ENCODE data around the gene SYT6. TPM values are rescaled to one million over a fixed set of nuclear protein-coding genes. Genes with fewer than 3 reads are reported as not detected.

SYT6 gene
- total RNA-seq, 1 experiment from 2014 or later = 77.2 TPM

GRCh38 chr1:114156538-114157274 lies 3.0 kb upstream of the SYT6 start:
- Mint-ChIP-seq H3K27ac (no peak overlapping the region), H3K4me3 (no peak overlapping the region), H3K27me3 (ENCODE audit: low read depth) (peaks cover 49% of the 10 kb centered on the region), H3K36me3 (ENCODE audit: insufficient read depth in 1 of 3, low read depth in 3 of 3) (peaks cover 0 to 4% (median 3%) of the 10 kb centered on the region in 3 experiments; a peak in 4 of 7 replicates), H3K9me3 (no peaks in the 10 kb centered on the region), H3K4me1 (peaks cover 34 to 37% of the 10 kb centered on the region in 2 experiments)
- Histone ChIP-seq H4K5ac (ENCODE audit: insufficient read length, low read depth, low read length) (no peak overlapping the region), H2AFZ (ENCODE audit: low read length) (no peak overlapping the region), H2AK5ac (ENCODE audit: insufficient read length, low read length) (no peak overlapping the region), H3K9me3 (ENCODE audit: control insufficient read depth, low read depth, low read length) (no peaks in the 10 kb centered on the region), H3K23me2 (ENCODE audit: insufficient read length, low read depth, low read length, poor library complexity, severe bottlenecking) (peaks cover 15% of the 10 kb centered on the region), H4K8ac (replicated peaks; ENCODE audit: insufficient read length, low read depth, low read length) (no peak overlapping the region), H2BK120ac (ENCODE audit: low read depth, low read length, poor library complexity, severe bottlenecking) (no peak overlapping the region), H4K91ac (ENCODE audit: insufficient read length, low read depth, low read length) (no peak overlapping the region), H3T11ph (ENCODE audit: low read length) (no peak overlapping the region), H3K4ac (ENCODE audit: low read depth, low read length) (no peak overlapping the region), H3K4me2 (ENCODE audit: insufficient read depth, insufficient read length, low read length) (no peak overlapping the region), H3K18ac (ENCODE audit: insufficient read length, low read depth, low read length) (no peak overlapping the region), H3K4me1 (ENCODE audit: insufficient read depth, low read length) (peaks cover 2% of the 10 kb centered on the region), H3K14ac (ENCODE audit: insufficient read depth, low read length) (no peak overlapping the region), H3K27me3 (ENCODE audit: insufficient read depth, low read length) (no peaks in the 10 kb centered on the region; the same call in 1 of the 2 replicates), H3K9ac (ENCODE audit: extremely low read depth, insufficient read length, low read length) (no peak overlapping the region), H3K23ac (ENCODE audit: insufficient read length, low read depth, low read length) (no peak overlapping the region), H2BK15ac (ENCODE audit: low read depth, low read length) (no peak overlapping the region), H4K20me1 (ENCODE audit: control insufficient read depth, insufficient read depth, insufficient read length) (no peaks in the 10 kb centered on the region), H2BK12ac (ENCODE audit: insufficient read length, low read depth, low read length) (no peak overlapping the region), H2BK20ac (ENCODE audit: low read depth, low read length, poor library complexity, severe bottlenecking) (no peak overlapping the region), H2BK5ac (ENCODE audit: insufficient read length, low read length) (no peak overlapping the region), H3K56ac (ENCODE audit: insufficient read length, low read depth, low read length) (no peak overlapping the region), H3K79me2 (ENCODE audit: insufficient read depth, low read length) (peaks cover 2% of the 10 kb centered on the region; the same call in 1 of the 2 replicates), H3K27ac (ENCODE audit: insufficient read length, low read depth, low read length) (no peak overlapping the region), H3K79me1 (ENCODE audit: insufficient read depth, low read depth, low read length, poor library complexity, severe bottlenecking) (no peaks in the 10 kb centered on the region)
- no peak for DNase-seq
- WGBS (ENCODE audit: extremely low coverage, insufficient read length, low lambda C conversion rate) = no CpG with 5 or more reads among the region's 5 CpGs
- TF ChIP-seq, protein P1, sequence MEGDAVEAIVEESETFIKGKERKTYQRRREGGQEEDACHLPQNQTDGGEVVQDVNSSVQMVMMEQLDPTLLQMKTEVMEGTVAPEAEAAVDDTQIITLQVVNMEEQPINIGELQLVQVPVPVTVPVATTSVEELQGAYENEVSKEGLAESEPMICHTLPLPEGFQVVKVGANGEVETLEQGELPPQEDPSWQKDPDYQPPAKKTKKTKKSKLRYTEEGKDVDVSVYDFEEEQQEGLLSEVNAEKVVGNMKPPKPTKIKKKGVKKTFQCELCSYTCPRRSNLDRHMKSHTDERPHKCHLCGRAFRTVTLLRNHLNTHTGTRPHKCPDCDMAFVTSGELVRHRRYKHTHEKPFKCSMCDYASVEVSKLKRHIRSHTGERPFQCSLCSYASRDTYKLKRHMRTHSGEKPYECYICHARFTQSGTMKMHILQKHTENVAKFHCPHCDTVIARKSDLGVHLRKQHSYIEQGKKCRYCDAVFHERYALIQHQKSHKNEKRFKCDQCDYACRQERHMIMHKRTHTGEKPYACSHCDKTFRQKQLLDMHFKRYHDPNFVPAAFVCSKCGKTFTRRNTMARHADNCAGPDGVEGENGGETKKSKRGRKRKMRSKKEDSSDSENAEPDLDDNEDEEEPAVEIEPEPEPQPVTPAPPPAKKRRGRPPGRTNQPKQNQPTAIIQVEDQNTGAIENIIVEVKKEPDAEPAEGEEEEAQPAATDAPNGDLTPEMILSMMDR (conservative IDR thresholded peaks at IDR 0.05) = no peak
